Measurements from ENCODE around the gene USP21.

Gene USP21

DNA sequence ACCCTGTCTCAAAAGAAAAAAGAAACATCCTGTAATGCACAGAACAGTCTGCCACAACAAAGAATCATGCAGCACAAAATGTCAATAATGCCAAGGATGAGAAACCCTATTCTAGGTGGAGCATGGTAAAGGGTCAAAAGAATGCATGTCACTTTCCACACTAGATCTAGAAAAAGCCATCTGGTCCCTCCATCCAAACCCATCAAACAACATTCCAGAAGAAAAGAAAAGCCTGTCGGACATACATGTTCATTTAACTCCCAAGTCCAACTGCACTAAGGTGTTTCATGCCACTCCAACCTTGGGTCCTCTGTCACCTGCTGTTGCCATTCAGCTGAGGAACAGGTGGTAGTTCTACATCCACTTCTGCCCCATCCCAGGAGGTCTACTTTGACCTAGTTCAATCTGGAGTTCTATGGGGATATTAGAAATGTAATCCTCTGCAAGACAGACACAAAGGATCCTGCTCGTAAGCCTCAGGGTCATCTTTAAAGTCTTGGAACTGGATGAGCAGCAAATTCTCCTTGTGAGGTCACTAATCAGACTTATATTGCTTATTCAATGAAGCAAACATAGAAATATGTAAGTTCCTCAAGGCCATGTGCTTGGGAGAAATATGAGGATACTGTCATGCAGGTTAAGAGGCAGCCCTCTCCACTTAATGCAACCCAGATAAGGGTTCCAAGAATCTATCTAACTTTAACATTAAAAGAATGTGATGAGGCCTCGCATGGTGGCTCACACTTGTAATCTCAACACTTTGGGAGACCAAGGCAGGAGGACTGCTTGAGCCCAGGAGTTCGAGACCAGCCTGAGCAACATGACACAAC, 30.5 kb upstream of the USP21 start:
- TF ChIP-seq, protein P1, sequence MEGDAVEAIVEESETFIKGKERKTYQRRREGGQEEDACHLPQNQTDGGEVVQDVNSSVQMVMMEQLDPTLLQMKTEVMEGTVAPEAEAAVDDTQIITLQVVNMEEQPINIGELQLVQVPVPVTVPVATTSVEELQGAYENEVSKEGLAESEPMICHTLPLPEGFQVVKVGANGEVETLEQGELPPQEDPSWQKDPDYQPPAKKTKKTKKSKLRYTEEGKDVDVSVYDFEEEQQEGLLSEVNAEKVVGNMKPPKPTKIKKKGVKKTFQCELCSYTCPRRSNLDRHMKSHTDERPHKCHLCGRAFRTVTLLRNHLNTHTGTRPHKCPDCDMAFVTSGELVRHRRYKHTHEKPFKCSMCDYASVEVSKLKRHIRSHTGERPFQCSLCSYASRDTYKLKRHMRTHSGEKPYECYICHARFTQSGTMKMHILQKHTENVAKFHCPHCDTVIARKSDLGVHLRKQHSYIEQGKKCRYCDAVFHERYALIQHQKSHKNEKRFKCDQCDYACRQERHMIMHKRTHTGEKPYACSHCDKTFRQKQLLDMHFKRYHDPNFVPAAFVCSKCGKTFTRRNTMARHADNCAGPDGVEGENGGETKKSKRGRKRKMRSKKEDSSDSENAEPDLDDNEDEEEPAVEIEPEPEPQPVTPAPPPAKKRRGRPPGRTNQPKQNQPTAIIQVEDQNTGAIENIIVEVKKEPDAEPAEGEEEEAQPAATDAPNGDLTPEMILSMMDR (IDR thresholded peaks at IDR 0.05; ENCODE audit: low read depth, low read length) = no peak

DNA sequence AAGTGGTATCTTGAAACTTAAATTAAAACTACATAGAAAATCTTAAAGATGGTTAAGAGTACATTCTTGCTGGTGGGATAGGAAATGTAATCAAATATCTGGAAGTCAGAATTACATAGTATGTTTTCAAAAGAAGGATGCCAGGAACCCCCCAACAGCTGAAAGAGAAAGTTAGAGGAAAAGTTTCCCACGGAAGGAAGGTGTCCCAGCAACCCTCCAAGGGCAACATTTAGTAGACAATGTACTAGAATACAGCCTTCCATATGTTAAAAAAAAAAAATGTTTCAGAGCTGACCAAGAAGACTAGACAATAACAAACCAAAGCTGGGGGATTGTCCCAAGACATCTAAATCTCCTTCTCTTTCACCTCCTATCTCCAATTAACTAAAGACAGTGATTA, 29.0 kb upstream of the USP21 start:
- H3K4me3 ChIP-seq (ENCODE audit: low read depth, low read length) = no peak overlapping the region
- TF ChIP-seq, protein P1 (IDR thresholded peaks at IDR 0.05; ENCODE audit: low read depth, low read length) = no peak

More for the DNA sequence above, 30.5 kb upstream of the USP21 start:
- no peak overlapping the region for H3K4me3 ChIP-seq (ENCODE audit: low read depth, low read length)

DNA sequence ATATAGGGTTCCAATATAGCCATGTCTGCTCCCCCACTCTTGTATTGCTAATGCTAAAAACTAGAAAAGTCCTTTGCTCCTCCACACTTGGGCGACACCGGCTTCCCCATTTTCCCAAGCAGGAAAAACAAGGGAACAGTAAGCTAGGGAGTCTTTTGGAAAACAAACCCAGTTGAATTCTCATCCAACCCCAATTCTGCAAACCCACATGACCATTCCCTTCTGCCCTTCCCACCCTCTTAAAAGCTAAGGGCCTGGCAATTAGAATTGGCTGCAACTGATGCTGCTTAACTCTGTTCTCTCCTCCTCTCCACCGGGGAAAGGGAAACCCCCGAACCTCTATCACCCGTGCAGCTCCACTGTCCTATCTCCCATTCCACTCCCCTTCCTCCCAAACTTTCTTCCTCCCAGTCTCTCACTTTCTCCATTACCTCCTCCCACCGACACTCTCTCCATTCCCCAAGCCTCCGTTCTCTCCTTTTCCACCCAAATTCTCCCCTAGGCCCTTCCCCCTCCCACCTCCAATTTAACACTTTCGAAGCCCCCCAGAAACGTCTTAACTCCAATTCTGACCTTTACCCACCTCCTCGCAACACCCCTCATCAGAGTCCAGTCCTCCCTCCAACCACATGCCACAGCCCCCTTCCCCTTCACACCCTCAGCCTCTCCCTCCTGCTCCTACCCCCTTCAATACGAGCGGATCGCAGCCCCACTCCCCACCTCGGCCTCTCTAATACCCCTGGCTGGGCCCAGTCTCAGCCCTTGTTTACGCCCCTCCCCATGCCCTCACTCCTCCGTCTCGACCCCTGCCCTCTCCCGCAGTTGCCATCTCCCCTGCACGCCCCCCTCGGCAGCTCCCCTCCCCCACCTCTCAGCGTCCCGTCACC, 27.5 kb upstream of the USP21 start:
- peak overlapping the region; percentile 69 for H3K4me3 ChIP-seq (ENCODE audit: low read depth, low read length)

DNA sequence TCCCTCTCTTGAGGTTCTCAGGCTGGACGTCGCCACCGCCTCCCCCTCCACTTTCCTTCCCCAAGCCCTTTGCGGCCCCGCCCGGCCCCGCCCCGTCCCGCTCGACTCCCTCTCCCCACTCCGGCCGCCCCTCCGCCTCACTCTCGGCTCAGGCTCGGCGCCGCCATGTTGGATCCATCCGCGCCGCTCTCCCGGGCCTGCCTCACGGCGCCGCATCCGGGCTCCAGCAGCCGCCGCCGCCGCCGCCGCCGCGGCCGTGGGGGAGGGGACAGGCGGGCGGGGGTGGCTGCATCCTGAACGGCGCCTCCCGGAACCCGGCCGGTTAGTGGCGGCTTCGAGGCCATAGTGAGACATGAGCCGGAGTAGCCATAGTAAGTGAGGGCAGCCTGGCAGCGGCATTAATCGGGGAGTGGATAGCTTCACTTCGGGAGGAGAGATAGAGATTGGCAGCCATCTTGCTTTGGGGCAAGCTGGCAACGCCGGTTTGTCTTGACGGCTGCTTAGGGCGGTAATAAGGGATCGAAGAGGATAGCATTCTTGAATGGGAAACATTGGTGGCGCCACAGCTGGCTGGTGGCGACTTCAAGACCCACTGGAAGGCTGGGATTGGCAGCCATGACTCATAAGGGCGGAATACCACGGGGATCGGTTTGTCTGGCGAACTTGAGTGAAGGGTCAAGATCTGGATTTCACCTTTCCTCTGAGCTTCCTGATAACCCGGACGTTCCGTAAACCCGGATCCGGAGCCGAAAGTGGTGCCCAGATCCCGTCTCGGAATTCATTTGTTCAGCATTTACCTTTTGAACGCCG, 26.7 kb upstream of the USP21 start, which contains the start of gene DEDD:
DEDD (minus strand) TSS at position 258 of the 810 bp plus-strand sequence. CDS start 8,205 bp downstream, outside the sequence.
- H3K4me3 ChIP-seq (ENCODE audit: low read depth, low read length) = peak within 1 kb of the TSS; percentile 69

More for the DNA sequence above, 27.5 kb upstream of the USP21 start:
- TF ChIP-seq, protein P1 (IDR thresholded peaks at IDR 0.05; ENCODE audit: low read depth, low read length) = no peak

DNA sequence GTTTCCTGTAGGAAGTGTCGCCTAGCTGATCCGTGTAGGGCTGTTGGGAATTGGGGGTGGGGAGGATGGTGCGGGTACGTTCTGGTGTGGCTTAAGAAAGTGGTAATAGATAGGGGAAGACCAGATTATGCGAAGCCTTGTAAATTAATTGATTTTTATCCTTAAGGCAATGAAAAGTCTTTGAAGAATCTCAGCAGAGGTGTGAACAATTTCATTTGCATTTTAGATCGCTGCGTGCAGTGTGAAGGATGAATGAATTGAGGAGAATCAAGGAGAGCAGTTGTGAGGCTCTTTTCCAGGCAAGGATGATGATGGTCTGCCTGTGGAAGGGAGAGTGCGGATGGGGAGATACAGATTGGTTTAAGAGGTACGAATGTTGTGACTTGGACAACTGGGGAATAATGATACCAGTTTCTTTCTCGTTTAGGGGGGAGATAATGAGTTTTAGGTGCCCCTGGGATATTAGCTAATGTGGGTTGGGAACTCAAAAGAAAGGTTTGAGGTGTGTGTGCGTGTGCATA, 26.0 kb upstream of the USP21 start:
- TF ChIP-seq, protein P1 (IDR thresholded peaks at IDR 0.05; ENCODE audit: low read depth, low read length) = no peak
- H3K4me3 ChIP-seq (ENCODE audit: low read depth, low read length) = peak overlapping the region; percentile 69

More for the DNA sequence above, 26.7 kb upstream of the USP21 start, which contains the start of gene DEDD:
- TF ChIP-seq, protein P1 (IDR thresholded peaks at IDR 0.05; ENCODE audit: low read depth, low read length) = no peak

DNA sequence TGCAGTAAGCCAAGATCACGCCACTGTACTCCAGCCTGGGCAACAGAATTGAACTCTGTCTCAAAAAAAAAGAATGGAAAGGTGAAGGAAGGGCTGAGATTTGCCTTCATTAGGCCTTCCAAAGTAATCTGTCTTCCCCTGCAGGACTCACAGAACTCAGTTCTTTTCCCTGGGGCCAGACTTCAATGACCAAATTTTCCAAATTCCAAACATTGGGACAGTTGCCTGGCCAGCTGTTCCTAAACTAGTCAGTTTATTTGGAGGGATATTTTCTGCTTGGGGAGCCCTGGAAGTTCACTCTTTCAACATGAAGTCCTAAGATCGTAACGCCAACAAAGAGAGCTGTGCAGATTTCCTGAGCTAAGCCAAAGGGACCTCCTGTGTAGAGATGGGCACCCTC, 21.4 kb upstream of the USP21 start:
- TF ChIP-seq, protein P1 (IDR thresholded peaks at IDR 0.05; ENCODE audit: low read depth, low read length) = no peak

More for the DNA sequence above, 21.4 kb upstream of the USP21 start:
- H3K4me3 ChIP-seq (ENCODE audit: low read depth, low read length) = no peak overlapping the region
